GM18499 (cell line): ENCODE measurements around the gene FRMD8.
"Not testable (repeated sequence)": the region's sequence is repeated elsewhere in the genome, so short reads cannot be mapped to it uniquely, and the experiment has no call there.

Source experiments
- ATAC-seq: cut with Tn5 transposase; IDR thresholded peaks from one replicate; pipeline ENCODE4 v1.9.1; 2021; ENCODE audit warnings: moderate number of reproducible peaks; ENCODE audit not compliant: insufficient read depth, unreplicated experiment

The FRMD8 gene

DNA sequence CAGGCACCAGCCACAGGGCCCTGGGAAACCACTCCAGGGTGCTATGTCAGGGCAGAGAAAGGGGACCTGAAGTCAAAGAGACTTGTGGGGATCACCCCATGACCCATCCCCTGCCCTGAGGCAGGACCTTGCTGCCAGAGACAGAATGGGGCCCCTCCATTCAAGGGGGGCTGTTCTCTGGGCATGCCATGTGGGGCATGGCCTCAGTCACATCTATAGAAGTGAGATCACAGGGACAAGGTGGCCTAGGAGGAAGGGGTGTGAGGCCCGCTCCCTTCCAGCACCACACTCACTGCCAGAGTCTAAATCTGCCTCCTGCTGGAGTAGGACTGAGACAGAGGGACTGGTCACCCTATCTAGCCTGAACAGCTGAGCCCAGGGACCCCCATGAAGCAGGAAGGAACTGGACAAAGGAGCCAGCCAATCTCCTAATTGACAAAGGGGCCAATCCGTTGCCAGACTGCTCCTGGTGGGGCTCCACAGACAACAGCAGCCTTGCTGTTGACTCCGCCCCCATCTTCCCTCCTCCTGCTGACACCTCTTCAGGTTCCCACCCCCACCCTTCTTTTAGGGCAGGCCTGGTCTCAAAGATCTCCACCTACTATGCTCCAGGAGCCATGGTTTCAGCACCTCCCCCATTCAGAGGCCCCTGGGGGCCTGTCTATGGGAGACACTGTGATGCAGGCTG is 62.1 kb downstream of the FRMD8 start:
- no peak for ATAC-seq

- ATAC-seq, result not testable (repeated sequence)
Measured at GRCh38 chr11:65451301-65451700, 64.9 kb downstream of the FRMD8 start.

DNA sequence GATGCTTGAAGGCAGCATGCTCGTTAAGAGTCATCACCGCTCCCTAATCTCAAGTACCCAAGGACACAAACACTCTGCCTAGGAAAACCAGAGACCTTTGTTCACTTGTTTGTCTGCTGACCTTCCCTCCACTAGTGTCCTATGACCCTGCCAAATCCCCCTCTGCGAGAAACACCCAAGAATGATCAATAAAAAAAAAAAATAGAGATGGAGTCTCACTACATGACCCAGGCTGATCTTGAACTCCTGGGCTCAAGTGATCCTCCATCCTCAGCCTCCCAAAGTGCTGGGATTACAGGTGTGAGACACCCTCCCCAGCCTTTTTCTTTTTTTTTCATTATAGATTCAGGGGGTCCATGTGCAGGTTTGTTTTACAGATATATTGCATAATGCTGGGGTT is 65.8 kb downstream of the FRMD8 start:
- ATAC-seq, result not testable (repeated sequence)

DNA sequence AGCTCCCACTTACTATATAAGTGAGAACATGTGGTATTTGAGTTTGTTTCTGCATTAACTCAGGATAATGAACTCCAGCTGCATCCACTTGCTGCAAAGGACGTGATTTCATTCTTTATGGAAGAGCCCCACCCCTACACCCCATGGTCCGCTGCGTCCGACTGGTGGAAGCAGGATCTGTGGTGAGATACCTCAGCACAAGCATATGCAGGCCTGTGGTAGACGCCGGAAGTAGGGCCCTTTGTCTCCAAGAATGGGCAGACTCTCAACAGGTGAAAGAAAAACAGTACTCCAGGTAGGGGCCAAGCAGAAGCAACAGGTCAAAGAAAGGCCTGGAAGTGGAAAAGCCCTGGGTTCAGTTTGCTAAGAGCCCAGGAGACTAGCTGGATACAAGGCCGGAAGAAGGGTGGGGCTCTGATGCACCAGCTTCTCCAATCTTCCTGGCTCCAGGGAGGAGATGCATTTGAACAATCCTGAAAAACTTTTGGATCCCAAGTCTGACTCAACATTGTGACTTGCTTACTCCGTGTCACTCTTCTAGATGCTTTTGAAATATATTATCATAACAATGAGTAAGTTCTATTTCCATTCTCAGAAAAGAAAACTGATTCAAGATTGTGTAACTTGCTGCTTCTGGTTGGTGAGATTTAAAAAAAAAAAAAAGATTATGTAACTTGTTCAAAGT is 66.5 kb downstream of the FRMD8 start:
- ATAC-seq, result no peak

DNA sequence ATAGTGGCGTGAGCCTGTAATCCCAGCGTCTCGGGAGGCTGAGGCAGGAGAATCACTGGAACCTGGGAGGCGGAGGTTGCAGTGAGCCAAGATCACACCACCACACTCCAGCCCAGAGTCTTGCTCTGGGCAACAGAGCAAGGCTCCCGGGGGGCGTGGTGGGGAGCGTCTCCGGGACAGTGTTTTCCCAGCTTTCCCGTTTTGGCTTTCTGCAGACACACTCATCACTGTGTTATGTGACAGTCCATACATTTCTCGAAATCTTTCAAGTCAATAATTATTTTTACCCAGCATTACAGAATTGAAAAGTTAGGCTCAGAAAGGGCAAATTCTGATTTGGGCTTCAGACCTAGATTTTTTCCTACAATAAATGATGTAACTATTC is 67.9 kb downstream of the FRMD8 start:
- no peak for ATAC-seq

- ATAC-seq, result no peak
Measured at GRCh38 chr11:65454696-65455456, 68.4 kb downstream of the FRMD8 start.

DNA sequence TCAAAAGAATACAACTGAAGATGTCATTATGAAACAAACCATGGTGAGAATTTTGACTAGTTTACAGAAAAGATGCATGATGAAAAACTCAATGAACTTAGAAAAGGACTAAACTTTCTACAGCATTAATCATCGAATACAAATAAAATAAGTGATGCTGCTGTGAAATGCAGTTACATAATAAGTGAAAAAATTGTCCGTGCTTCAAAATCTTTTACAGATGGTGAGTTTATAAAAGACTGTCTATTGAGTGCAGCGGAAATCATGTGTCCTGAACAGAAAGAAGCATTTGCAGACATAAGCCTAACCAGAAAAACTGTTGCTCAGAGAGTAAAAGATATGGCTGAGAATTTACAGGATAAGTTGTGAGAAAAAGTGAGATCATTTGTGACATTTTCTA is 70.0 kb downstream of the FRMD8 start:
- no peak for ATAC-seq

DNA sequence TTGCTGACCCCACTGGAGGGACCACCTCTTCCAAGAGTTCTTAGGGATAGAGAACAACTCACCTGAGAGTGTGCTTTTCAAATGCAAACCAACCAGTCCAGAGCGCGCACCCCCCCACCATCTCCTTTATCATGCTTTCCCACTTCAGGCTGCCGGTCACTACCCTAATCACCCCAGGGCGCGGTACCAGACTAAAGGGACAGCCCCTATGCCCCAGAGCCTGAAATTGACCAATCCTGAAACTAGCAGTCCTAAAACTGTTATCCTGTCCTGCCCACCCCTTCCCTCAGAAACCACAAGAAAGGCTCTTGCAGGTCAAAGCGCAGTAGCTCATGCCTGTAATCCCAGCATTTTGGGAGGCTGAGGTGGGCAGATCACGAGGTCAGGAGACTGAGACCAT is 73.1 kb downstream of the FRMD8 start:
- no peak for ATAC-seq
